HepG2 (cell line): Measurements from ENCODE around the gene SNRNP48. TPM values are rescaled to one million over a fixed set of nuclear protein-coding genes. Genes with fewer than 3 reads are reported as not detected.

Source experiments
- ARID2 ChIP-seq: sonication (generic); formaldehyde crosslinking; IDR thresholded peaks from 2 replicates; pipeline ENCODE4 v1.8.1; 2022; ENCODE audit warnings: mild to moderate bottlenecking, missing genetic modification reagents, borderline replicate concordance
- ARNTL ChIP-seq: sonication (generic); formaldehyde crosslinking; IDR thresholded peaks from 2 replicates; pipeline ENCODE4 v1.4.0; 2020; ENCODE audit warnings: mild to moderate bottlenecking, missing genetic modification reagents
- BHLHE40 ChIP-seq: IDR thresholded peaks from 2 replicates; pipeline ENCODE4 v1.6.1; 2011; ENCODE audit warnings: low read length, improper control_type of control experiment
- ELF4 ChIP-seq: sonication (generic); formaldehyde crosslinking; IDR thresholded peaks from 2 replicates; pipeline ENCODE4 v1.5.0; 2020; ENCODE audit warnings: missing genetic modification reagents, mild to moderate bottlenecking, moderate library complexity, borderline replicate concordance
- HNF4G ChIP-seq, 2 experiments: sonication (generic) in 1 of 2; formaldehyde crosslinking in 1 of 2; IDR thresholded peaks; 2 replicates each; pipeline versions ENCODE4 v1.4.0 to v1.6.1; 2011 to 2020; ENCODE audit warnings: borderline replicate concordance in 2 of 2, low read depth in 2 of 2, mild to moderate bottlenecking in 2 of 2, low read length in 1 of 2, missing genetic modification reagents in 1 of 2, moderate library complexity in 1 of 2
- HNRNPK ChIP-seq: fragments of 200-400 bp; formaldehyde crosslinking; IDR thresholded peaks from 2 replicates; pipeline ENCODE4 v1.6.1; 2018; ENCODE audit warnings: low read length, low read depth, moderate library complexity, mild to moderate bottlenecking; ENCODE audit not compliant: poor library complexity, severe bottlenecking
- HNRNPUL1 ChIP-seq: fragments of 200-400 bp; formaldehyde crosslinking; IDR thresholded peaks from 2 replicates; pipeline ENCODE4 v1.6.1; 2017; ENCODE audit warnings: low read depth, mild to moderate bottlenecking, low read length, moderate library complexity
- IRF2 ChIP-seq: IDR thresholded peaks from 2 replicates; pipeline ENCODE4 v1.6.1; 2018; ENCODE audit warnings: missing genetic modification reagents, missing compliant biosample characterization
- ISL2 ChIP-seq: sonication (generic); formaldehyde crosslinking; IDR thresholded peaks from 2 replicates; pipeline ENCODE4 v1.5.0; 2020; ENCODE audit warnings: missing genetic modification reagents
- PRPF4 ChIP-seq: fragments of 200-400 bp; formaldehyde crosslinking; IDR thresholded peaks from 2 replicates; pipeline ENCODE4 v1.6.1; 2016; ENCODE audit warnings: low read length, low read depth; ENCODE audit not compliant: poor library complexity, severe bottlenecking
- REL ChIP-seq: sonication (generic); formaldehyde crosslinking; conservative IDR thresholded peaks from 2 replicates; pipeline ENCODE4 v1.8.0; 2022; ENCODE audit warnings: mild to moderate bottlenecking, missing genetic modification reagents, moderate library complexity
- SMAD3 ChIP-seq: sonication (generic); formaldehyde crosslinking; IDR thresholded peaks from 2 replicates; pipeline ENCODE4 v1.4.0; 2020; ENCODE audit warnings: missing genetic modification reagents
- SMC3 ChIP-seq: IDR thresholded peaks from 2 replicates; pipeline ENCODE4 v1.6.1; 2011; ENCODE audit warnings: low read length, improper control_type of control experiment
- SNRNP70 ChIP-seq: fragments of 200-400 bp; formaldehyde crosslinking; IDR thresholded peaks from 2 replicates; pipeline ENCODE4 v1.6.1; 2017; ENCODE audit warnings: mild to moderate bottlenecking, low read depth, low read length, moderate library complexity
- ZIK1 ChIP-seq: sonication (generic); formaldehyde crosslinking; IDR thresholded peaks from 2 replicates; pipeline ENCODE4 v1.5.0; 2020; ENCODE audit warnings: mild to moderate bottlenecking, low read depth, missing genetic modification reagents, borderline replicate concordance
- ZMAT3 ChIP-seq: sonication (generic); formaldehyde crosslinking; conservative IDR thresholded peaks from 2 replicates; pipeline ENCODE4 v1.7.0; 2021; ENCODE audit warnings: missing genetic modification reagents
- ZNF468 ChIP-seq: sonication (generic); formaldehyde crosslinking; IDR thresholded peaks from 2 replicates; pipeline ENCODE4 v1.8.0; 2022; ENCODE audit warnings: mild to moderate bottlenecking, moderate library complexity, missing genetic modification reagents
- ZNF546 ChIP-seq: sonication (generic); formaldehyde crosslinking; conservative IDR thresholded peaks from 2 replicates; pipeline ENCODE4 v1.8.1; 2023; ENCODE audit warnings: mild to moderate bottlenecking, missing genetic modification reagents
- ZSCAN30 ChIP-seq: sonication (generic); formaldehyde crosslinking; IDR thresholded peaks from 2 replicates; pipeline ENCODE4 v1.5.0; 2020; ENCODE audit warnings: mild to moderate bottlenecking, missing genetic modification reagents
- polyA plus RNA-seq, 8 experiments: library from polyadenylated mRNA; depleted of rRNA in 3 of 8; stranded (reverse) in 7 of 8; unstranded in 1 of 8; fragments of >200 nt; fragmentation: Illumina TruSeq in 4 of 8; extraction: Trizol in 4 of 8; gene quantifications; 2 replicates each; pipeline versions ENCODE4 v1.2.1 to v1.2.3, GENCODE V29; 2011 to 2016; ENCODE audit warnings: low read depth in 4 of 8, missing spikeins in 1 of 8, mixed read lengths in 1 of 8; ENCODE audit not compliant: insufficient read depth in 1 of 8
- total RNA-seq, 5 experiments: library from RNA; depleted of rRNA; stranded (reverse); fragments of >200 nt; fragmentation: Illumina TruSeq; extraction: Trizol; gene quantifications; 2 replicates each; pipeline ENCODE4 v1.2.3, GENCODE V29; 2016; ENCODE audit warnings: low read depth in 1 of 5
- TF ChIP-seq, protein P1 (sequence below): sonication (generic); formaldehyde crosslinking; IDR thresholded peaks from 2 replicates; pipeline ENCODE4 v1.5.0; 2020; ENCODE audit warnings: mild to moderate bottlenecking, missing genetic modification reagents
- TF ChIP-seq, protein P2 (sequence below): IDR thresholded peaks from 2 replicates; pipeline ENCODE4 v1.6.1; 2016
- TF ChIP-seq, protein P3 (sequence below): IDR thresholded peaks from 2 replicates; pipeline ENCODE4 v1.6.1; 2012; ENCODE audit warnings: low read depth, low read length, improper control_type of control experiment
- TF ChIP-seq, protein P4 (sequence below): sonication (generic); formaldehyde crosslinking; IDR thresholded peaks from 2 replicates; pipeline ENCODE4 v1.4.0; 2020; ENCODE audit warnings: missing genetic modification reagents, borderline replicate concordance

Gene SNRNP48
- total and polyA plus RNA-seq, 2 of the 13 experiments (the other 11 are each of a cell fraction or from before 2014, with no cell fraction given), result 17.5 to 47.5 TPM

DNA sequence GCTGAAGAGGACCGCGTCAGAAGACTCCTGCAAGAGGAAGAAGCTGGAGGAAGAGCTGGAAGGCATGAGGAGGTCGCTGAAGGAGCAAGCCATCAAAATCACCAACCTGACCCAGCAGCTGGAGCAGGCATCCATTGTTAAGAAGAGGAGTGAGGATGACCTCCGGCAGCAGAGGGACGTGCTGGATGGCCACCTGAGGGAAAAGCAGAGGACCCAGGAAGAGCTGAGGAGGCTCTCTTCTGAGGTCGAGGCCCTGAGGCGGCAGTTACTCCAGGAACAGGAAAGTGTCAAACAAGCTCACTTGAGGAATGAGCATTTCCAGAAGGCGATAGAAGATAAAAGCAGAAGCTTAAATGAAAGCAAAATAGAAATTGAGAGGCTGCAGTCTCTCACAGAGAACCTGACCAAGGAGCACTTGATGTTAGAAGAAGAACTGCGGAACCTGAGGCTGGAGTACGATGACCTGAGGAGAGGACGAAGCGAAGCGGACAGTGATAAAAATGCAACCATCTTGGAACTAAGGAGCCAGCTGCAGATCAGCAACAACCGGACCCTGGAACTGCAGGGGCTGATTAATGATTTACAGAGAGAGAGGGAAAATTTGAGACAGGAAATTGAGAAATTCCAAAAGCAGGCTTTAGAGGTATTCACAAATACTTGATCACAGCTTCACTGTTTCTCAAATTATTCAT, 8.9 kb upstream of the SNRNP48 start (continued):
- TF ChIP-seq SMC3, result no peak
- TF ChIP-seq ZNF468 (CRISPR knock-in tag), result no peak
- TF ChIP-seq SMAD3 (CRISPR knock-in tag), result no peak
- TF ChIP-seq ARNTL (CRISPR knock-in tag), result no peak
- TF ChIP-seq BHLHE40, result no peak
- 0 out of 2 replicates have a peak, but pooled peaks have one; percentile 43 for TF ChIP-seq ZMAT3 (CRISPR knock-in tag)
- no peak for TF ChIP-seq ZIK1 (CRISPR knock-in tag)
- TF ChIP-seq HNRNPK, result no peak
- no peak for TF ChIP-seq ISL2
- TF ChIP-seq REL, result no peak
- no peak for TF ChIP-seq ELF4 (CRISPR knock-in tag)
- no peak for TF ChIP-seq ZSCAN30
- TF ChIP-seq IRF2, result no peak
- no peak for TF ChIP-seq HNF4G (IDR thresholded peaks at IDR 0.05; ENCODE audit: borderline replicate concordance, low read depth, low read length)
- no peak for TF ChIP-seq HNF4G (CRISPR knock-in tag; IDR thresholded peaks at IDR 0.05; ENCODE audit: borderline replicate concordance, low read depth)
- no peak for TF ChIP-seq SNRNP70
- TF ChIP-seq PRPF4, result no peak
- TF ChIP-seq, protein P1, sequence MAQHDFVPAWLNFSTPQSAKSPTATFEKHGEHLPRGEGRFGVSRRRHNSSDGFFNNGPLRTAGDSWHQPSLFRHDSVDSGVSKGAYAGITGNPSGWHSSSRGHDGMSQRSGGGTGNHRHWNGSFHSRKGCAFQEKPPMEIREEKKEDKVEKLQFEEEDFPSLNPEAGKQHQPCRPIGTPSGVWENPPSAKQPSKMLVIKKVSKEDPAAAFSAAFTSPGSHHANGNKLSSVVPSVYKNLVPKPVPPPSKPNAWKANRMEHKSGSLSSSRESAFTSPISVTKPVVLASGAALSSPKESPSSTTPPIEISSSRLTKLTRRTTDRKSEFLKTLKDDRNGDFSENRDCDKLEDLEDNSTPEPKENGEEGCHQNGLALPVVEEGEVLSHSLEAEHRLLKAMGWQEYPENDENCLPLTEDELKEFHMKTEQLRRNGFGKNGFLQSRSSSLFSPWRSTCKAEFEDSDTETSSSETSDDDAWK, result no peak
- TF ChIP-seq, protein P2, sequence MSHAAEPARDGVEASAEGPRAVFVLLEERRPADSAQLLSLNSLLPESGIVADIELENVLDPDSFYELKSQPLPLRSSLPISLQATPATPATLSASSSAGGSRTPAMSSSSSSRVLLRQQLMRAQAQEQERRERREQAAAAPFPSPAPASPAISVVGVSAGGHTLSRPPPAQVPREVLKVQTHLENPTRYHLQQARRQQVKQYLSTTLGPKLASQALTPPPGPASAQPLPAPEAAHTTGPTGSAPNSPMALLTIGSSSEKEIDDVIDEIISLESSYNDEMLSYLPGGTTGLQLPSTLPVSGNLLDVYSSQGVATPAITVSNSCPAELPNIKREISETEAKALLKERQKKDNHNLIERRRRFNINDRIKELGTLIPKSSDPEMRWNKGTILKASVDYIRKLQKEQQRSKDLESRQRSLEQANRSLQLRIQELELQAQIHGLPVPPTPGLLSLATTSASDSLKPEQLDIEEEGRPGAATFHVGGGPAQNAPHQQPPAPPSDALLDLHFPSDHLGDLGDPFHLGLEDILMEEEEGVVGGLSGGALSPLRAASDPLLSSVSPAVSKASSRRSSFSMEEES (CRISPR knock-in tag), result no peak
- TF ChIP-seq ARID2 (CRISPR knock-in tag), result no peak
- TF ChIP-seq ZNF546, result no peak
- peak; percentile 100 for TF ChIP-seq HNRNPUL1
- TF ChIP-seq, protein P3, sequence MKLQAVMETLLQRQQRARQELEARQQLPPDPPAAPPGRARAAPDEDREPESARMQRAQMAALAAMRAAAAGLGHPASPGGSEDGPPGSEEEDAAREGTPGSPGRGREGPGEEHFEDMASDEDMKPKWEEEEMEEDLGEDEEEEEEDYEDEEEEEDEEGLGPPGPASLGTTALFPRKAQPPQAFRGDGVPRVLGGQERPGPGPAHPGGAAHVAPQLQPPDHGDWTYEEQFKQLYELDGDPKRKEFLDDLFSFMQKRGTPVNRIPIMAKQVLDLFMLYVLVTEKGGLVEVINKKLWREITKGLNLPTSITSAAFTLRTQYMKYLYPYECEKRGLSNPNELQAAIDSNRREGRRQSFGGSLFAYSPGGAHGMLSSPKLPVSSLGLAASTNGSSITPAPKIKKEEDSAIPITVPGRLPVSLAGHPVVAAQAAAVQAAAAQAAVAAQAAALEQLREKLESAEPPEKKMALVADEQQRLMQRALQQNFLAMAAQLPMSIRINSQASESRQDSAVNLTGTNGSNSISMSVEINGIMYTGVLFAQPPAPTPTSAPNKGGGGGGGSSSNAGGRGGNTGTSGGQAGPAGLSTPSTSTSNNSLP, result no peak
- TF ChIP-seq, protein P4, sequence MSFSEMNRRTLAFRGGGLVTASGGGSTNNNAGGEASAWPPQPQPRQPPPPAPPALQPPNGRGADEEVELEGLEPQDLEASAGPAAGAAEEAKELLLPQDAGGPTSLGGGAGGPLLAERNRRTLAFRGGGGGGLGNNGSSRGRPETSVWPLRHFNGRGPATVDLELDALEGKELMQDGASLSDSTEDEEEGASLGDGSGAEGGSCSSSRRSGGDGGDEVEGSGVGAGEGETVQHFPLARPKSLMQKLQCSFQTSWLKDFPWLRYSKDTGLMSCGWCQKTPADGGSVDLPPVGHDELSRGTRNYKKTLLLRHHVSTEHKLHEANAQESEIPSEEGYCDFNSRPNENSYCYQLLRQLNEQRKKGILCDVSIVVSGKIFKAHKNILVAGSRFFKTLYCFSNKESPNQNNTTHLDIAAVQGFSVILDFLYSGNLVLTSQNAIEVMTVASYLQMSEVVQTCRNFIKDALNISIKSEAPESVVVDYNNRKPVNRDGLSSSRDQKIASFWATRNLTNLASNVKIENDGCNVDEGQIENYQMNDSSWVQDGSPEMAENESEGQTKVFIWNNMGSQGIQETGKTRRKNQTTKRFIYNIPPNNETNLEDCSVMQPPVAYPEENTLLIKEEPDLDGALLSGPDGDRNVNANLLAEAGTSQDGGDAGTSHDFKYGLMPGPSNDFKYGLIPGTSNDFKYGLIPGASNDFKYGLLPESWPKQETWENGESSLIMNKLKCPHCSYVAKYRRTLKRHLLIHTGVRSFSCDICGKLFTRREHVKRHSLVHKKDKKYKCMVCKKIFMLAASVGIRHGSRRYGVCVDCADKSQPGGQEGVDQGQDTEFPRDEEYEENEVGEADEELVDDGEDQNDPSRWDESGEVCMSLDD (CRISPR knock-in tag), result no peak
